LNCaP clone FGC (cell line): ENCODE measurements around the gene SRGAP1.
"Not testable (repeated sequence)": the region's sequence is repeated elsewhere in the genome, so short reads cannot be mapped to it uniquely, and the experiment has no call there.

Source experiments
- DNase-seq: peaks from one replicate; pipeline ENCODE4 v3.0.0-alpha.2; 2011; ENCODE audit warnings: low read depth
- H3K4me3 ChIP-seq: 2 replicates; pipeline ENCODE4 v1.5.1; 2011; ENCODE audit warnings: mild to moderate bottlenecking, low read depth, low read length, control low read depth
- CTCF ChIP-seq: IDR thresholded peaks from 2 replicates; pipeline ENCODE4 v1.5.1; 2012; ENCODE audit warnings: mild to moderate bottlenecking; ENCODE audit not compliant: control insufficient read depth, insufficient read depth; ENCODE audit errors: extremely low read depth

The SRGAP1 gene

GRCh38 chr12:64160711-64161060 is 316.2 kb downstream of the SRGAP1 start:
- no peak for TF ChIP-seq CTCF
- DNase-seq: no peak
- no peak overlapping the region for H3K4me3 ChIP-seq

- DNase-seq, H3K4me3 ChIP-seq: not testable (repeated sequence)
These were observed 322.1 kb downstream of the SRGAP1 start for GRCh38 chr12:64166606-64167005.

GRCh38 chr12:64167041-64167440 is 322.5 kb downstream of the SRGAP1 start:
- H3K4me3 ChIP-seq, DNase-seq: not testable (repeated sequence)

GRCh38 chr12:64170024-64170423 is 325.5 kb downstream of the SRGAP1 start:
- DNase-seq: peak; percentile 27
- H3K4me3 ChIP-seq: no peak overlapping the region
- no peak for TF ChIP-seq CTCF

- no peak for DNase-seq
- H3K4me3 ChIP-seq: no peak overlapping the region
- TF ChIP-seq CTCF: no peak
These were observed 326.2 kb downstream of the SRGAP1 start for GRCh38 chr12:64170730-64171129.

- H3K4me3 ChIP-seq: no peak overlapping the region
- no peak for DNase-seq
- no peak for TF ChIP-seq CTCF
These were observed 327.2 kb downstream of the SRGAP1 start for GRCh38 chr12:64171715-64172114.

- no peak overlapping the region for H3K4me3 ChIP-seq
- DNase-seq: no peak
- no peak for TF ChIP-seq CTCF
These were observed 327.9 kb downstream of the SRGAP1 start for GRCh38 chr12:64172143-64172970.

GRCh38 chr12:64173456-64173855 is 329.0 kb downstream of the SRGAP1 start:
- TF ChIP-seq CTCF: no peak
- no peak for DNase-seq

More at GRCh38 chr12:64173456-64173855, 329.0 kb downstream of the SRGAP1 start:
- H3K4me3 ChIP-seq: no peak overlapping the region
